Measurements from ENCODE around the gene GJB4.
"Not testable (repeated sequence)": the region's sequence is repeated elsewhere in the genome, so short reads cannot be mapped to it uniquely, and the experiment has no call there.

GJB4 gene

GRCh38 chr1:34746785-34747637, 12.5 kb upstream of the GJB4 start:
- no peak for DNase-seq

- DNase-seq: no peak
Measured at GRCh38 chr1:34747638-34747941, 11.9 kb upstream of the GJB4 start.

- no peak for DNase-seq
Measured at GRCh38 chr1:34749992-34750391, 9.5 kb upstream of the GJB4 start.

- no peak for DNase-seq
Measured at GRCh38 chr1:34750610-34751009, 8.9 kb upstream of the GJB4 start.

- no peak for DNase-seq
Measured at GRCh38 chr1:34753163-34753562, 6.4 kb upstream of the GJB4 start.

DNA sequence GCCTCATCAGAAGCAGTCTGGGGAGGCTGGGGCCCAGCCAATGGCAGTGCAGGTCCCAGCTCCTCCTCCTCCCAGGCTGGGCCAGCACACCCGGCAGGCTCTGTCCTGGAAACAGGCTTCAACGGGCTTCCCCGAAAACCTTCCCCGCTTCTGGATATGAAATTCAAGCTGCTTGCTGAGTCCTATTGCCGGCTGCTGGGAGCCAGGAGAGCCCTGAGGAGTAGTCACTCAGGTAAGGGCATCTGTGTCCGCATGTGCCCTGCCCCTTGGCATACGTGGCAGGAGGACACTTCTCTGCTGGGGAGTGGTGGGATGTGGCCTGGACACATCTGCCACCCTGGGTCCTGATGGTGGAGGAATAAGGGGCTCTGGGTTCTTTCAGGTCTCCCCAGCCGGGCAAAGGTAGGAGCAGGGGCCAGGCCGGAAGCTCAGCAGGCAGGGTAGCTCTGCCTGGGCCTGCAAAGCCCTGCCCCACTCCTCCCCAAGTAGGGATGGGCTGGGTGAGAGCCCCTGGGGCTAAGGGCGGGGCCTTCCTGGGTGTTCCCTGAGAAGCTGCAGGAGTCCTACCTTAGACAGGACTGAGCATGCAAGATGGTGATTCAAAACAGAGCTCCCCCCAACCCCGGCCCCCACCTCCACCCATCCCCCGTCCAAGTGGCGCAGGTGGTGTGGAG, 4.4 kb upstream of the GJB4 start, which contains the start of gene GJB5:
TSS of gene GJB5 (plus strand) at position 84 of the 674 bp plus-strand sequence. CDS start 2,284 bp downstream, outside the sequence.
- DNase-seq: peak; percentile 50

DNA sequence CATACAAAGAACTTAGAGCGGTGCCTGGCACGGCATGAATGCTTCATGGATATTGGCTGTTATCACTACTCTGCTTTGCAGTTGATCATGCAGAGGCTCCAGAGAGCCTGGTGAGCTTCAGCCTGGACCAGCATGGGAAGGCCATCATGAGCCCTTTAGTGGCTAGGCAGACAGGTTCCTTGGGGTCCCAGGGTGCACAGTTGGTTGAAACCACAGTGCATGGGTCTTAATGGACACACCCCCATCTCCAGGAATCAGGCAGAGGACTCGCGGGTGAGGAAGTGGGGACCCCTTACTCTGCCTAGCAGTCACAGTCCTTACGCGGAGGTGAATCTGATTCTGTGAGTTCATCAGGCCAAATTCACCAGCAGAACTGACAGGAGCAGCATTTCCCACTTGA, 3.6 kb upstream of the GJB4 start:
- no peak for DNase-seq

DNA sequence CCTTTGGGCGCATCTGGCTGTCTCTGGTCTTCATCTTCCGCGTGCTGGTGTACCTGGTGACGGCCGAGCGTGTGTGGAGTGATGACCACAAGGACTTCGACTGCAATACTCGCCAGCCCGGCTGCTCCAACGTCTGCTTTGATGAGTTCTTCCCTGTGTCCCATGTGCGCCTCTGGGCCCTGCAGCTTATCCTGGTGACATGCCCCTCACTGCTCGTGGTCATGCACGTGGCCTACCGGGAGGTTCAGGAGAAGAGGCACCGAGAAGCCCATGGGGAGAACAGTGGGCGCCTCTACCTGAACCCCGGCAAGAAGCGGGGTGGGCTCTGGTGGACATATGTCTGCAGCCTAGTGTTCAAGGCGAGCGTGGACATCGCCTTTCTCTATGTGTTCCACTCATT, 2.2 kb upstream of the GJB4 start:
- DNase-seq: no peak

DNA sequence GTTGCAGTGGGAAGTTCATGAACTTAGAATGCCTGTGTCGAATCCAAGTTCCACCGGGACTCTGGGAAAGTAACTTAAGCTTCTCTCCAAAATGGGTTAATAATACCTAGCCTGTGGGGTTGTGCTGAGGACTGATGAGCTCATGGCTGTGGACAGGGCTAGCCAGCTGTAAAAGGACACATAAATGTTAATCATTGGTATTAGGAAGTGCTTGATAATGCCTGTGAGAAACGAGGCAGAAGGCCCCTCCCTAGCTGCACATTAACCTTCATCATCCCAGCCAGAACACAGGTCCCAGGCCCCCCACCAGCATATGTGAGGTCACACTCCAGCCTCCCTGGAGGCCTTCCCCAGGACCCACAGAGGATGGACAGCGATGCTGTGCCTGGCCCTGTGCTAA, 789 bp upstream of the GJB4 start:
- DNase-seq: no peak

DNA sequence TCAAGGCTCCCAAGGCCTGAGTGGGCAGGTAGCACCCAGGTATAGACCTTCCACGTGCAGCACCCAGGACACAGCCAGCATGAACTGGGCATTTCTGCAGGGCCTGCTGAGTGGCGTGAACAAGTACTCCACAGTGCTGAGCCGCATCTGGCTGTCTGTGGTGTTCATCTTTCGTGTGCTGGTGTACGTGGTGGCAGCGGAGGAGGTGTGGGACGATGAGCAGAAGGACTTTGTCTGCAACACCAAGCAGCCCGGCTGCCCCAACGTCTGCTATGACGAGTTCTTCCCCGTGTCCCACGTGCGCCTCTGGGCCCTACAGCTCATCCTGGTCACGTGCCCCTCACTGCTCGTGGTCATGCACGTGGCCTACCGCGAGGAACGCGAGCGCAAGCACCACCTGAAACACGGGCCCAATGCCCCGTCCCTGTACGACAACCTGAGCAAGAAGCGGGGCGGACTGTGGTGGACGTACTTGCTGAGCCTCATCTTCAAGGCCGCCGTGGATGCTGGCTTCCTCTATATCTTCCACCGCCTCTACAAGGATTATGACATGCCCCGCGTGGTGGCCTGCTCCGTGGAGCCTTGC, 1.7 kb downstream of the GJB4 start:
- DNase-seq: no peak

- DNase-seq: no peak
Measured at GRCh38 chr1:34761776-34762307, 2.3 kb downstream of the GJB4 start.

DNA sequence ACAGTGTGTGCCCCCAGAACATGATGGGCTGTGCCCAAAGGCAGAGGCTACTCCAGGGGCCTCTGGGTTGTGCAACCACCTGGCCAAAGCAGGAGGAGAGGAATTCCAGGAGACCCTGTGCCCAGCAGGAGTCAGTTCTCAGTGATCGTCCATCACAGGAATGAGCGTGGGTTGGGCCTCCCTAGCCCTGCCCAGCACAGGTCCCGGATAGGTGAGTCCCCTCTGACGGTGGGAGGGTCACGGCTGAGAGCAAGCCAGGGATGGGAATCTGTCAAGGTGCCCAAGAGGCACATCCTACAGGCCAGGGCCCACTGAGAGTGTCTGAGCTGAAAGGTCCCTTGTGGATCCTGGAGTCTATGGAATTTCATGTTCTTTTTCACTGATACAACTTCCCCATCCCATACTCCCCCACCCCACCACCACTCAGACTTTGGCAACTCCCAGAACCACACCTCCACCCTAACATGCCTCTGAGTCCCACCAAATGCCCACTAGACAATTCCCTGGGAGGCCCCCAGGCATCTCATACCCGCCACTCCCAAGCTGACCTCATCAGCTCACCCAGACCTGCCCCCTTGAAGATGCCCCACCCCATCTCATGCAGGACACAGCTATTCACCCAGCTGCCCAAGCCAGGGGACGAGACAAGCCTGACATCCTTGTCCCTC, 3.1 kb downstream of the GJB4 start:
- DNase-seq: no peak

DNA sequence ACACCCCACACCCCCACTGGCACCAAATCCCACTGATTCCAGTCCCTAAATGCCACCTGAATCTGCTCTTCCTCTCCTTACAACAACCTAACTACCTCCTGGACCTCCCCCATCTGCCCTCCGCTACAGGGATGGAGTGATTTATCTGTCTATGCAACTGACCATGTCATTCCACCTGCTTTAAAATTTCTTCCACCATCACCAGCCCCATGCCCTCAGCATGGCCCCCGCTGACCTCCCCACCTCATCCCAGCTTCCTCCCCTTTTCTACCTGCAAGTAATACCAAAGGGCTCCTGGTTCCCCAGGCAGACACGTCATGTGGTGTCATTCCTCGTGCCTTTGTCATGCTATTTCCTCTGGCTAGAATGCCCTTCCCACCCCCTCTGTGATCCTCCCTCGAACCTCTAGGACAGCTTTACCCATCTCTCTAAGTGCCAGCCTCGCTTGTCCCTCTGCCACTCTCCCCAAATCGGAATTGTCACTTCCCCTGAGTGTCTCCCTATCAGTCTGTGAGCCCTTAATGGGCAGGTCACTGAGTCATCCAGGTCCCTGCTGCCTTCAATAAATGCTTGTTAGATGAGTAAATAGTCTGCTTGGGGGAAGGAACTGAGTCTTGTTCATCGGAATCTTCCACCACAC, 3.7 kb downstream of the GJB4 start:
- DNase-seq: no peak

- DNase-seq: no peak
Measured at GRCh38 chr1:34768856-34769255, 9.3 kb downstream of the GJB4 start.

GRCh38 chr1:34770891-34771504, 11.5 kb downstream of the GJB4 start:
- DNase-seq: no peak

DNA sequence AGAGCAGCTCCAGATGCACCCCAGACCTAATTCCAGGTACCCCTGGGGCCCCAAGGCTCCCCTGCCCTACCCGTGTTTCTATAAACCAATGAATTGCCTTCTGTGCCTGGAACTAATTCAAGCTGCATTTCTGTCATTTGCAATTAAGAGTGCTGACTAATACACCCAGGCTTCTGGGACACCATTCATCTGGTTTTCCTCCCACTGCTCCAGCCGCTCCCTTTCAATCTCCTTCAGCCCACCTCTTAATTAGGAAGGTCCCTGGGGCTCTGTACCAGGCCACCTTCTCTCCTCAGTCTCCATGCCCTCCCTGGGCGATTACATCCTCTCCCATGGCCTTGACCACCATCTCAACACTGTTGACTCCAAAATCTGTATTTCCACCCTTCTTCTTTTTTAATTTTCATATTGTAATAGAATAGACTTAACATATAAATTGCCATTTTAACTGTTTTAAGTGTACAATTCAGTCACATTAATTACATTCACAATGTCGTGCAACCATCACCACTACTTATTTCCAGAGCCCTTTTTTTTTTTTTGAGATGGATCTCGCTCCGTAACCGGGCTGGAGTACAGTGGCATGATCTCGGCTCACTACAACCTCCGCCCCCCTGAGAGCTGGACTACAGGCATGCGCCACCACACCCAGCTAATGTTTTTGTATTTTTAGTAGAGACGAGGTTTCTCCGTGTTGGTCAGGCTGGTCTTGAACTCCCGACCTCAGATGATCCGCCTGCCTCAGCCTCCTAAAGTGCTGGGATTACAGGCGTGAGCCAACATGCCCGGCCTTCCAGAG, 12.2 kb downstream of the GJB4 start:
- DNase-seq: peak; percentile 1

DNA sequence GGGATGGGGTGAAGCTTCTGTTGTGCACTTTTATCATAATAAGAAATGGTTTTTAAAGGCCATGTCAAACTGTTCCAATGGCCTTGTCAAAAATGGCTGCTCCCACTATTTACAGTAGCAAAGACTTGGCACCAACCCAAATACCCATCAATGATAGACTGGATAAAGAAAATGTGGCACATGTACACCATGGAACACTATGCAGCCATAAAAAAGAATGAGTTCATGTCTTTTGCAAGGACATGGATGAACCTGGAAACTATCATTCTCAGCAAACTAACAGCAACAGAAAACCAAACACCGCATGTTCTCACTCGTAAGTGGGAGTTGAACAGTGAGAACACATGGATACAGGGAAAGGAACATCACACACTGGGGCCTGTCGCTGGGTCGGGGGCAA, 13.6 kb downstream of the GJB4 start:
- DNase-seq: not testable (repeated sequence)

DNA sequence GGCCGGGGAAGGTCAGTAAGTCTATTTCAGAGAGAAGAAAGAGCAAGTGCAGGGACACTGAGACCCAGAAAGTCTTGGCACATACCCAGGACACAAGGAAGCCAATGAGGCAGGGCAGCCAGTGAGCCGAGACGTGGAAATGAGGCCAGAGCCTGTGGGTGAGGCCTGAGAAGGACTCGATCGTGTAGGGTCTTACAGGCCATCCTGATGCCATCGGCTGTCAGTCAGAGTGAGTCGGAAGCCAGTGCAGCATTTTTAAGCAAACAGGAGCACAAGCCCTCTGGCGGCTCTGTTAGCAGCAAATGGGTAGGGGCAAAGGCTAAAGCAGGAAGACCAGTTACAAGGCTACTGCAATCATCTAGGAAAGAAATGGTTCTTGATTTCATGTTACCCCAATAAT, 15.4 kb downstream of the GJB4 start:
- no peak for DNase-seq

GRCh38 chr1:34776911-34777310, 17.4 kb downstream of the GJB4 start:
- DNase-seq: no peak

DNA sequence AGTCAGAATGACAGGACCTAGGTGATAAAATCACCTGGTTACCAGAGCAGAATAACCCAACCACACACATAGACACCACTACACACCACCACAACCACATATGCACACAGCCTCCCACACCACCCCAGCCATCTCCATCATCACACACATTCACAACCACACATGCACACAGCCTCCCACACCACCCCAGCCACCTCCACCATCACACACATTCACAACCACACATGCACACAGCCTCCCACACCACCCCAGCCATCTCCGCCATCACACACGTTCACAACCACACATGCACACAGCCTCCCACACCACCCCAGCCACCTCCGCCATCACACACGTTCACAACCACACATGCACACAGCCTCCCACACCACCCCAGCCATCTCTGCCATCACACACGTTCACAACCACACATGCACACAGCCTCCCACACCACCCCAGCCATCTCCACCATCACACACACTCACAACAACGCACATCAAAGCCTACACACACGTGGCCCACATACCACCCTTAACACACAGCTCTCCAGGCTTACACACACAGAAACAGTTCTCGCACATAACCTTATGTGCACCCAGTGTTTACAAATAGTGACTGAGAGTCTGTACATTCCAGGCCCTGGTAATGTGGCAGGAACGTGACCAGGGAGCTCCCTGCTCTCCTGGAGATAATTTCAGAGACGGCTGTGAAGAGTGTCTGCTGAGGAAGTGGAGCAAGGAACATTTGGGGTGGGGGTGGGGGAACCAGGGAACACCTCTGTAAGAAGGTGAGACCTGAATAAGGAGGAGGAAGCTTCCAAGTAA, 18.2 kb downstream of the GJB4 start:
- DNase-seq: no peak

DNA sequence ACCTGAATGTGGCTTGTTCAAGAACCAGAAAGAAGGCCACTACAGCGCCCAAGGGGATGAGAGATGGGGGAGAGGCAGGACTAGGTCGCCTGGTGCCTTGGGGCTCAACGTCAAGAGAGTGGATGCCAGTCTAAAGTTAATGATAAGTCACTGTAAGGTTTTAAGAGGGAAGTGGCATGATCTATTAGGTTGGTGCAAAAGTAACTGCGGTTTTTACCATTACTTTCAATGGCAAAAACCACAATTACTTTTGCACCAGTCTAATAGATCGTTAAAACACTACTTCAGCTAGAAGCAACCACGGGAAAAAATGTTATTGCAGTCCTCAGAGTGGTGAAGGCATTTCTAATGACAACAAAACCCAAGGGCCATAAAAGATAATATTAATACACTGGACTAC, 18.8 kb downstream of the GJB4 start:
- DNase-seq: no peak

All from NCI-H69 (cell line).